Glutamatergic neuron (in vitro differentiated cells): ENCODE results near the gene NNAT. TPM values are rescaled to one million over a fixed set of nuclear protein-coding genes. Genes with fewer than 3 reads are reported as not detected.

Experiments
- total RNA-seq: library from RNA; stranded (reverse); fragmentation: NEBNext Ultra II Directional; extraction: Animal tissue kit (Norgen Biotek cat#: 25700); gene quantifications from one replicate; pipeline ENCODE4 v1.2.1, GENCODE V29; 2021; ENCODE audit not compliant: unreplicated experiment

Gene NNAT
- total RNA-seq, 1 donor from 2014 or later, result 1,047 TPM

Other genes with a start within 250 kb of the NNAT start
- 27.9 TPM for gene MANBAL, start 231.6 kb upstream of the NNAT start, total RNA-seq
- gene SRC, start 175.1 kb upstream of the NNAT start, total RNA-seq, result 39.2 TPM
- gene BLCAP, start 6.6 kb downstream of the NNAT start, total RNA-seq, result 97.2 TPM
- gene CTNNBL1, start 172.8 kb downstream of the NNAT start, total RNA-seq, result 58.0 TPM